Globus pallidus (tissue), 1 donor: Measurements from ENCODE around the gene TBC1D25.

Source experiments
- DNase-seq: peaks from one replicate; pipeline ENCODE4 v3.0.0-alpha.2; 2015; ENCODE audit warnings: low spot score

Gene TBC1D25

GRCh38 chrX:48539345-48540027 lies at the start of gene TBC1D25:
Gene TBC1D25 (plus strand): TSS chrX:48539714. CDS start chrX:48539798, 84 bp downstream.
- peak; percentile 93 for DNase-seq

- DNase-seq: no peak
Observed at GRCh38 chrX:48489892-48490291, 49.6 kb upstream of the TBC1D25 start.

DNA sequence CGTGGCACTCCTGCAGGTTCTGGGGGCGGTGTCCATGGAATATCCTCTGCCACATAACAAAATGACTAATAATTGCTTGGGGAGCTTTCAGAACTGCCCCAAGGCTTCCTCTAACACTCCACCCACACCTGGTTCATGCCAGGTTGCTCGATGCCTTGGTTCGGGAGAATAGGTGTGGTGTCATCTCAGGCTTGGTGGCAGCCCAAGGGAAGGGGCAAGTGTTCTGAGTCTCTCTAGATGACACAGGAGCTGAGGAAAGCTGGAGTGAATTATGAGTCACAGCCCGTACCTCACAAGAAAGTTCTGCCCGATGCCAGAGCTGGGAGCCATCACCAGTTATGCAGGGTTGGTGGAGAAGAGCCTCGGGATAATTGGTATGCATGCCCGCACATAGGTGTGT lies 48.9 kb upstream of the TBC1D25 start:
- DNase-seq: no peak

DNA sequence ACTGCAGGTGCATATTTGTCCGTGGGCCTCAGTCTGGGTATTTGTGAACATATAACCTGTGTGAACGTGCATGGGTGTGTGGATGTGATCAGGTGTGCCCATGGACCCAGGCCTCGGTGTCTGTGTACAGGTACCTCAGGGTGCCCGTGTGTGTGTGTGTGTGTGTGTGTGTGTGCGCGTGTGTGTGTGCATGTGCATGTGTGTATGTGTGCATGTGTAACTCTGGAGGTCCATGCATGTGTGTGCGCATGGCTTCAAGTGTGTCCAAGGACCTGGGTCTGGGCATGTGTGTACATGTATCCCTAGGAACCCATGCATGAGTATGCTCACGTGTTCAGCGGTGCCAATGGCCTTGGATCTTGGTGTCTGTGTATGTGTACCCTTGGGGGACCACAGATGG lies 47.7 kb upstream of the TBC1D25 start:
- no peak for DNase-seq

- DNase-seq: no peak
Observed at GRCh38 chrX:48492293-48492910, 47.1 kb upstream of the TBC1D25 start.

DNA sequence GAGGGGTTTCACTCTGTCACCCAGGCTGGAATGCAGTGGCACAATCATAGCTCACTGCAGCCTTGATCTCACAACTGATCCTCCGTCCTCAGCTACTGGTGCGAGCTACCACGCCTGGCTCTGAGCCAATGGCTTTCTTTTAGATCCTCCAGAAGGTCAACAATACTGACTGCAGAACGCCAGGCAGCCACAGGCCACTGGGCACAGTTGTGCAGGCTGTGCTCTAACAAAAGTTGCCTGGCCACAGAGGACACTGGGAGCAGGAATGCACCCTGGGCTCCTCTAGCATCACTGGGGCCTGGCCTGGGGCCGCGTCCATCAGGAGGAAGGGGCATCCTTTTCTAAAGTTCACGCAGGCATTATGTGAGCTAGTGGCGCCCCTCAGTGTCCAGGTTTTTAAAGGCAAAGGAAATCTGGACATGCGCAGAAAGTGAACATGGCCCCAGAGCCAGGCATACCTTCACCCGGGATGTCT lies 45.6 kb upstream of the TBC1D25 start:
- peak; percentile 40 for DNase-seq

- DNase-seq: no peak
Observed at GRCh38 chrX:48496660-48497059, 42.9 kb upstream of the TBC1D25 start.

DNA sequence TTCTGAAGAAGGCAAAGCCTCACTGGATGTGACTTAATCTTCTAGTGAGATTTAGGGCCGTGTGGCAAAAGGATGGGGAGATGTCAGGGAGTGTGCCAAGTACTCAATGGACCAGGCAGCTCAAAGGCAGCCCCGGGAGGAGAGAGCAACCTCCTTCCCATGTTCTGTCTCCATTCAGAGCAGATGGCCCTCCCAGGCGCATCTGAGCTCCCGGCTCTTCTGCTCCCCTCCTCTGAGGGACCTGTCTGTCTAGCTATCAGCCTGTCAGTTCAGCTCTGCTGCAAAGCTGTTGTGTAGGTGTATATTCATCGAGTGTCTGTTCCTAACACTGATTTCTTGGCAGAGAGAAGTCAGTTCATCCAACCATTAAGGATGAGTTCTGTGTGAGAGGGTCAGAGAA lies 41.6 kb upstream of the TBC1D25 start:
- DNase-seq: no peak

- no peak for DNase-seq
Observed at GRCh38 chrX:48498374-48498809, 41.1 kb upstream of the TBC1D25 start.

- no peak for DNase-seq
Observed at GRCh38 chrX:48504261-48504660, 35.3 kb upstream of the TBC1D25 start.

GRCh38 chrX:48505481-48505880 lies 34.0 kb upstream of the TBC1D25 start:
- no peak for DNase-seq

DNA sequence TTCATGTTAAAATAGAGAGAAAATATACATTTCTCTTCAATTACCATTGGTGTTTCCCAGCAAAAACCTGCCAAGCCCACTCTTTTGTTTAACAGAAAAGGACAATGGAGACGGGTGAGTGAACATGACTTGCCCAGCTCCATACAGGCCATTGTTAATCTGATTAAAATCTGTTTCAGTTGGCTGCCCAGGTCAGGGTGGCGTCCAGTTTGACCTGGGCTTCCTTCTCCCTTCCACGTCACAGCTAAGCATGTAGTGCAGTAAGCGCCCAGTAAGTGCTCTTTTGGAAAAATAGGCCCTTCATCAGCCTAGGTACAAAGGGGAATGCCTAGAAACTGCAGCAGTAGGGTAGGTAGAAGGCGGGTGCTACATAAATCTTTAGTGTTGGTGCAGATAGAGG lies 32.3 kb upstream of the TBC1D25 start:
- no peak for DNase-seq

GRCh38 chrX:48508400-48509244 lies 30.9 kb upstream of the TBC1D25 start, which contains the start of gene PORCN:
Gene PORCN (plus strand): TSS chrX:48508992. CDS start chrX:48509821, 829 bp downstream.
- peak; percentile 73 for DNase-seq

- no peak for DNase-seq
Observed at GRCh38 chrX:48509245-48509590, 30.3 kb upstream of the TBC1D25 start.

- DNase-seq: no peak
Observed at GRCh38 chrX:48509619-48510018, 29.9 kb upstream of the TBC1D25 start.

GRCh38 chrX:48511560-48511959 lies 28.0 kb upstream of the TBC1D25 start:
- no peak for DNase-seq

DNA sequence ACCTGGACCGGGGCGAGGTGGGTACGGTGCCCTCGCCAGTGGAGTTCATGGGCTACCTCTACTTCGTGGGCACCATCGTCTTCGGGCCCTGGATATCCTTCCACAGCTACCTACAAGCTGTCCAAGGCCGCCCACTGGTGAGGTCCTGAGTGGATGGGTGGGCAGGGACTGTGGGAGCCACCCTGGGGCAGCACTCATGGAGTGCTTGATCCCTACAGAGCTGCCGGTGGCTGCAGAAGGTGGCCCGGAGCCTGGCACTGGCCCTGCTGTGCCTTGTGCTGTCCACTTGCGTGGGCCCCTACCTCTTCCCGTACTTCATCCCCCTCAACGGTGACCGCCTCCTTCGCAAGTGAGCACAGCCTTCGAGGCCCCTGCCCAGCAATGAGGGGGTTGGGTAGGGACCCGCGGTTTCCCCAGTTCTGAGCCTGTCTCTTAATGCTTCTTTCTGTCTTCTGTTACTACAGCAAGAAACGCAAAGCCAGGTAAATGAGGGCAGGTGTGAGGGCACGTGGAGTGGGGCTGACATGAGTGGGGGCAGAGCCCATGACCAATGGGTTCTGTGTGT lies 27.1 kb upstream of the TBC1D25 start:
- DNase-seq: no peak

- DNase-seq: no peak
Observed at GRCh38 chrX:48513670-48514069, 25.8 kb upstream of the TBC1D25 start.

- DNase-seq: no peak
Observed at GRCh38 chrX:48514126-48514806, 25.2 kb upstream of the TBC1D25 start.

- no peak for DNase-seq
Observed at GRCh38 chrX:48514868-48515460, 24.6 kb upstream of the TBC1D25 start.

GRCh38 chrX:48515842-48516241 lies 23.7 kb upstream of the TBC1D25 start:
- DNase-seq: no peak
